Esophagus squamous epithelium (tissue), 5 donors: Measurements from ENCODE around the gene SLC25A31. TPM values are rescaled to one million over a fixed set of nuclear protein-coding genes. Genes with fewer than 3 reads are reported as not detected.

ENCODE experiments used
- DNase-seq: peaks from one replicate; lab custom pipeline; 2025; lab: John Stamatoyannopoulos, UW
- H3K27ac ChIP-seq, 4 donors: fragments of 200-600 bp; sonication (generic); one replicate each; pipeline ENCODE4 v1.5.1; 2016 to 2019; ENCODE audit warnings: mild to moderate bottlenecking in 1 of 4
- H3K27me3 ChIP-seq, 4 donors: fragments of 200-600 bp; sonication (generic); 1 replicate in 3 of 4; 2 replicates in 1 of 4; pipeline versions ENCODE4 v1.5.1 to v1.6.0; 2017 to 2021; ENCODE audit warnings: antibody characterized with exemption in 1 of 4
- H3K36me3 ChIP-seq, 3 donors: fragments of 200-600 bp; sonication (generic); one replicate each; pipeline ENCODE4 v1.5.1; 2016 to 2019
- H3K4me1 ChIP-seq, 3 donors: fragments of 200-600 bp; sonication (generic); one replicate each; pipeline ENCODE4 v1.5.1; 2017 to 2019
- H3K4me3 ChIP-seq, 4 donors: fragments of 200-600 bp; sonication (generic); 1 replicate in 3 of 4; 2 replicates in 1 of 4; pipeline ENCODE4 v1.5.1; 2016 to 2019; ENCODE audit warnings: mild to moderate bottlenecking in 2 of 4, moderate library complexity in 1 of 4
- H3K9me3 ChIP-seq, 3 donors: fragments of 200-600 bp; sonication (generic); one replicate each; pipeline ENCODE4 v1.5.1; 2016 to 2019
- POLR2A ChIP-seq, 4 donors: fragments of 450-650 bp; IDR thresholded peaks; one replicate each; pipeline ENCODE4 v1.6.1; 2017; ENCODE audit warnings: antibody characterized with exemption in 4 of 4, mild to moderate bottlenecking in 4 of 4, moderate library complexity in 3 of 4
- WGBS, 2 donors: methylation state at CpG; one replicate each; pipeline ENCODE4 v1.1.5; 2018; 5-methylcytosine and 5-hydroxymethylcytosine counted together
- intact Hi-C: fragments of 100-400 bp; cut with DNase I; formaldehyde crosslinking; loops from one replicate; pipeline ENCODE4 v1.15.0; 2022
- total RNA-seq, 4 donors: library from RNA; depleted of rRNA; stranded (reverse); fragments of >200 nt; gene quantifications; one replicate each; pipeline ENCODE4 v1.1.0, GENCODE V29; 2016
- TF ChIP-seq, protein P1 (sequence below), 6 experiments: fragments of 450-650 bp in 4 of 6; fragments of 200-600 bp in 2 of 6; sonication (generic) in 2 of 6; IDR thresholded peaks; one replicate each; pipeline ENCODE4 v1.5.1; 2016 to 2019; ENCODE audit warnings: antibody characterized with exemption in 6 of 6, mild to moderate bottlenecking in 4 of 6, moderate library complexity in 4 of 6
- donor health status: DM: yes; HTN: yes; CAD: no.

Gene SLC25A31
- total RNA-seq, 4 donors from 2014 or later, result not detected

DNA sequence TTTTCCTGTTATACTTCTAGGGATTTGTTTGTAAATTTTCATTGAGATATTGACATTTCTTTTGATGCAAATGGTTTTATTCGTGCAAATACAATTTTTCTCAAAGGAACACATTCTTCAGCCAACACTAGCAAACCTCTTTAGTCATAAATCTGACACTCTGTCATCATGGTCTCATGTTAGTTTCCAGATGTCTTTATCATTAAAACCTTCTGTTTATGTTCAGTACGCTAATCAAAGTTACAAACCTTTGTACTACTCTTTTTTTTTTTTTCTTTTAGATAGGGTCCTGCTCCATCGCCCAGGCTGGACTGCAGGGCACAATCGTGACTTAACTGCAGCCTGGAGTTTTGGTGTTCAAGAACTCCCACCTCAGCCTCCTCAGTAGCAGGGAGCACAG is 7.1 kb downstream of the SLC25A31 start:
- Histone ChIP-seq H3K36me3 (no peaks in the 10 kb centered on the region), H3K4me3 (no peak overlapping the region), H3K27ac (no peak overlapping the region), H3K27me3 (no peaks in the 10 kb centered on the region), H3K4me1 (no peaks in the 10 kb centered on the region), H3K9me3 (no peaks in the 10 kb centered on the region)
- TF ChIP-seq POLR2A (IDR thresholded peaks at IDR 0.05), result no peak
- TF ChIP-seq, protein P1, sequence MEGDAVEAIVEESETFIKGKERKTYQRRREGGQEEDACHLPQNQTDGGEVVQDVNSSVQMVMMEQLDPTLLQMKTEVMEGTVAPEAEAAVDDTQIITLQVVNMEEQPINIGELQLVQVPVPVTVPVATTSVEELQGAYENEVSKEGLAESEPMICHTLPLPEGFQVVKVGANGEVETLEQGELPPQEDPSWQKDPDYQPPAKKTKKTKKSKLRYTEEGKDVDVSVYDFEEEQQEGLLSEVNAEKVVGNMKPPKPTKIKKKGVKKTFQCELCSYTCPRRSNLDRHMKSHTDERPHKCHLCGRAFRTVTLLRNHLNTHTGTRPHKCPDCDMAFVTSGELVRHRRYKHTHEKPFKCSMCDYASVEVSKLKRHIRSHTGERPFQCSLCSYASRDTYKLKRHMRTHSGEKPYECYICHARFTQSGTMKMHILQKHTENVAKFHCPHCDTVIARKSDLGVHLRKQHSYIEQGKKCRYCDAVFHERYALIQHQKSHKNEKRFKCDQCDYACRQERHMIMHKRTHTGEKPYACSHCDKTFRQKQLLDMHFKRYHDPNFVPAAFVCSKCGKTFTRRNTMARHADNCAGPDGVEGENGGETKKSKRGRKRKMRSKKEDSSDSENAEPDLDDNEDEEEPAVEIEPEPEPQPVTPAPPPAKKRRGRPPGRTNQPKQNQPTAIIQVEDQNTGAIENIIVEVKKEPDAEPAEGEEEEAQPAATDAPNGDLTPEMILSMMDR (IDR thresholded peaks at IDR 0.05), result no peak
- DNase-seq, result no peak
- intact Hi-C loops, result no loop called here
- WGBS, 2 donors, result 57 to 60% methylated on average over 4 of the region's 4 CpGs

DNA sequence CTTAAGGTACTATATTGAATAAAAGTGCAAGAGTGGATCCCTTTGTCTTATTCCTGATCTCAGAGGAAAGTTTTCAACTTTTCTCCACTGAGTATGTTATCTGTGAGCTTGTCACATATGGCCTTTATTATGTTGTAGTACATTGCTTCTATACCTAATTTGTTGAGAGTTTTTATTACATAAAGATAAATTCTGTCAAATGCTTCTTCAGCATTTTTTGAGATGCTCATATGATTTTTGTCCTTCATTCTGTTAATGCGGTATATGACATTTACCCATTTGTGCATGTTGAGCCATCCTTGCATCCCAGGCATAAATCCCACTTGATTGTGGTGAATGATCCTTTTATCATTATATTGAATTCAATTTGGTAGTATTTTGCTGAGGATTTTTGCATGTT is 11.0 kb downstream of the SLC25A31 start:
- Histone ChIP-seq H3K36me3 (no peaks in the 10 kb centered on the region), H3K4me3 (no peak overlapping the region), H3K27ac (no peak overlapping the region), H3K27me3 (no peaks in the 10 kb centered on the region), H3K4me1 (no peaks in the 10 kb centered on the region), H3K9me3 (no peaks in the 10 kb centered on the region)
- 97 to 100% methylated on average over 1 of the region's 1 CpG for WGBS, 2 donors
- TF ChIP-seq, protein P1 (IDR thresholded peaks at IDR 0.05), result no peak
- no peak for TF ChIP-seq POLR2A (IDR thresholded peaks at IDR 0.05)
- intact Hi-C loops, result no loop called here
- DNase-seq, result no peak

DNA sequence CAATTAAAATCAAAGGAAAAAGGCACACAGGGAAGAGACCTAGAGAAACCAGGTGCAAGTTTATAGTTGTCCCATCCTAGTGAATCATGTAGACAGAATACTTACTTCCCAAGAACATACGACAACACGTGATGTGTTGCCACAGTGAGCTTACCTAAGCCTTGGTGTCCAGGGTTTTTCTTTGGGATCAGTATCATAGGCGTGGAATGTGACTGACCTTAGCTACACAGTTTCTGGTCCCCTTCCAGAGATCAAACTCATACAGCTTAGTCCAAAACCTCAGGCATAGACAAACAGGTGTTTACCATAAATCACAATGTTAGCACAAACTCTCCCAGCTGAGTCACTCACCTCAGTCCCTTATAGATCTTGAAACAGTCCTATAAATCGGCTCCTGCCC is 17.7 kb downstream of the SLC25A31 start:
- H3K27ac ChIP-seq, result no peak overlapping the region
- no peak overlapping the region for H3K4me3 ChIP-seq
- TF ChIP-seq, protein P1 (IDR thresholded peaks at IDR 0.05), result no peak
- TF ChIP-seq POLR2A (IDR thresholded peaks at IDR 0.05), result no peak
- H3K9me3 ChIP-seq, result peaks cover 0 to 12% (median 0%) of the 10 kb centered on the region in 3 donors
- H3K27me3 ChIP-seq, result no peaks in the 10 kb centered on the region
- no peak for DNase-seq
- no peaks in the 10 kb centered on the region for H3K4me1 ChIP-seq
- H3K36me3 ChIP-seq, result no peaks in the 10 kb centered on the region
- WGBS, 2 donors, result 86 to 92% methylated on average over 3 to 4 of the region's 4 CpGs
- intact Hi-C loops, result no loop called here

DNA sequence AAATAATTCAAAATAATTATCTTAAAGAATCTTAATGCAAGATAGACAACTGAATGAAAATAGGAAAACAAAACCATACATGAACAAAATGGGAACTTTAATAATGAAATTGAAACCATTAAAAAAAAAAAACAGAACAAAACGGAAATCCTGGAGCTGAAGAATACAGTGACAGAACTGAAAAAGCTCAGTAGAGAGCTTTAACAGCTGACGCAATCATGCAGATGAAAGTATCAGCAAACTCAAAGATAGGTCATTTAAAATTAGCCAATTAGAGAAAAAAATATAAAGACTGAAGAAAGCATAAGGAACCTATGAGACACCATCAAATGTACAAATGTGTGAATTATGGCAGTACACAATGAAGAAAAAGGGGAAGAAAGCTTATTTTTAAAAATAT is 18.8 kb downstream of the SLC25A31 start:
- no peaks in the 10 kb centered on the region for H3K36me3 ChIP-seq
- TF ChIP-seq, protein P1 (IDR thresholded peaks at IDR 0.05), result no peak
- no peak for TF ChIP-seq POLR2A (IDR thresholded peaks at IDR 0.05)
- no peaks in the 10 kb centered on the region for H3K4me1 ChIP-seq
- peaks cover 0 to 12% (median 0%) of the 10 kb centered on the region in 3 donors for H3K9me3 ChIP-seq
- no peak for DNase-seq
- intact Hi-C loops, result no loop called here
- no peak overlapping the region for H3K4me3 ChIP-seq
- H3K27me3 ChIP-seq, result no peaks in the 10 kb centered on the region
- WGBS, 2 donors, result 75 to 90% methylated on average over 2 of the region's 2 CpGs
- no peak overlapping the region for H3K27ac ChIP-seq

DNA sequence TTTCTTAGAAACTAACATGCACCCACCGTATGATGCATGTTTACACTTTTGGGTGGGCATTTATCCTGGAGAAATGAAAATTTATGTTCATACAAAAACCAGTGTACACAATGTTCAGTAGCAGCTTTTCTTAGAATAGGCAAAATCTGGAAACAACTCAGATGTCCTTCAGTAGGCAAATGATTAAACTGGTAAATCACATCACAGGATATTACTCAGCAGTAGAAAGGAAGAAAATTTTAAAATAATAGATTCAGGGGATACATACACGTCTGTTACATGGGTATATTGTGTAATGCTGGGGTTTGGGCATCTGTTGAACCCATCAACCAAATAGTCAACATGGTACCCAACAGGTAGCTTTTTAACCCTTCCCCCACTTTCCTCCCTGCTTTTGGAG is 26.7 kb downstream of the SLC25A31 start:
- H3K27ac ChIP-seq, result no peak overlapping the region
- TF ChIP-seq POLR2A (IDR thresholded peaks at IDR 0.05), result no peak
- TF ChIP-seq, protein P1 (IDR thresholded peaks at IDR 0.05), result no peak
- H3K9me3 ChIP-seq, result no peaks in the 10 kb centered on the region
- intact Hi-C loops, result no loop called here
- WGBS, 2 donors, result 65 to 69% methylated on average over 2 of the region's 2 CpGs
- H3K36me3 ChIP-seq, result no peaks in the 10 kb centered on the region
- DNase-seq, result no peak
- no peaks in the 10 kb centered on the region for H3K27me3 ChIP-seq
- H3K4me1 ChIP-seq, result no peaks in the 10 kb centered on the region
- no peak overlapping the region for H3K4me3 ChIP-seq
